NCI-H748 (cell line): ENCODE measurements around the gene OR56A3.
"Not testable (repeated sequence)": the region's sequence is repeated elsewhere in the genome, so short reads cannot be mapped to it uniquely, and the experiment has no call there.

ENCODE experiments used
- DNase-seq: peaks from one replicate; lab custom pipeline; 2025; ENCODE audit not compliant: unreplicated experiment; lab: John Stamatoyannopoulos, UW

OR56A3 gene, protein sequence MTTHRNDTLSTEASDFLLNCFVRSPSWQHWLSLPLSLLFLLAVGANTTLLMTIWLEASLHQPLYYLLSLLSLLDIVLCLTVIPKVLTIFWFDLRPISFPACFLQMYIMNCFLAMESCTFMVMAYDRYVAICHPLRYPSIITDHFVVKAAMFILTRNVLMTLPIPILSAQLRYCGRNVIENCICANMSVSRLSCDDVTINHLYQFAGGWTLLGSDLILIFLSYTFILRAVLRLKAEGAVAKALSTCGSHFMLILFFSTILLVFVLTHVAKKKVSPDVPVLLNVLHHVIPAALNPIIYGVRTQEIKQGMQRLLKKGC

DNA sequence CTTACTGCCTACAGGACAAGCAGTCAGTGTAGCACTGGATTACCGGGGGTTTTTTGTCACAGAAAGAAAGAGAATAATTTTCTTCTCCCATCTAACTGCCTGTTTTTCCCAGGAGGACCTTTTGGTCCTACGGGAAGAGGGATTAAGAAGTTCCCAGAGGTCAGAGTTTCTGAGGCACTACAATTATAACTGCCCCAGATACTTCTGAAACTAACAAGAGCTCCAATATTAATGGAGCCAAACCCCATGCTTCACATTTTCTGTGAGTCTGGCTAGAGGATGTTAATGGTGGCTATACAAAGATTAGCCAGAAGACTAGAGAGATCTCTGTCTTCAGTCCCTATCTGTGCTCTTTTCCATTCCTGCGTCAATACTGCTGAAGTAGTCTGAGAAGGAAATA, at the start of gene OR56A3:
TSS of gene OR56A3 (plus strand) at position 301 of the 400 bp plus-strand sequence. CDS start 5,096 bp downstream, outside the sequence.
- DNase-seq = no peak

- no peak for DNase-seq
Measured at GRCh38 chr11:5892908-5893307, 49.1 kb upstream of the OR56A3 start, which contains the start of gene OR52E5. TSS of gene OR52E5 (plus strand) at chr11:5893208. CDS start at chr11:5900777, 7,569 bp downstream.

- peak; percentile 33 for DNase-seq
Measured at GRCh38 chr11:5899534-5899933, 42.5 kb upstream of the OR56A3 start.

- no peak for DNase-seq
Measured at GRCh38 chr11:5910540-5910939, 31.5 kb upstream of the OR56A3 start.

DNA sequence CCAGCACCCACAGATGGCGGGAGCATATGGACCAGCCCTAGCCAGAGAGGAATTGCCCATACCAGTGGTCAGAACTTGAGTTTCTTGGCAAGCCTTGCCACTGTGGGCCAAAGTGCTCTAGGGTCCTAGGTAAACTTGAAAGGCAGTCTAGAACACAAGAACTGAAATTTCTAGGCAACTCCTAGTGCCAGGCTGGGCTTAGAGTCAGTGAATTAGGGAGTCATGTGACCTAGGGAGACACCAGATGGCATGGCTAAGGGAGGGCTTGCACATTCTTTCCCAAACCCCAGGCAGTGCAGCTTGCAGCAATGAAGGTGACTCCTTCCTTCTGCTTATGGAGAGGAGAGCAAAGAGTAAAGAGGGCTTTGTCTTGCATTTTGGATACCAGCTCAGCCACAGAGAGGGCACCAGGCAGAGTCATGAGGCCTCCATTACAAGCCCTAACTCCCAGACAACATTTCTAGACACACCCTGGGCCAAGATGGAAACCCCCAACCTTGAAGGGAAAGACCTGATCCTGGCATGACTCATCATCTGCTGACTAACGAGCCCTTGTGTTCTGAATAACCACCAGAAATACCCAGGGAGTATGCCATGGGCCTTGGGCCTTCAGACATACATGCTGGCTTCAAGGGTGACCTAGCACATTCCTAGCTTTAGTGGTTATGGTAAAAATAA, 19.2 kb upstream of the OR56A3 start:
- no peak for DNase-seq

DNA sequence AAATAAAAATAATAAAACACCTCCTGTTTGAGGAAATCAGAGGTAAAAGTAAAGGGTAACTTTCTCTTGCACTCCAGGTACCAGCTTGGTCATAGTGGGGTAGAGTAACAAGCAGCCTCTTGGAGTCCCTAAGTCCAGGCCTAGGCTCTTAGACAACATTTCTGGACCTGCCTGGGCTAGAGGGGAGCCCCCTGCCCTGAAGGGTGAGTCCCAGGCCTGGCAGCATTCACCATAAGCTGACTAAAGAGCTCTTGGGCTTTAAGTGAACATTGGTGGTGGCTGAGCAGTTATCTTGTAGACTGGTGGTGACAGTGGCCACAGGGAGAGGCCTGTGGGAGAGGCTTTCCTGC, 18.6 kb upstream of the OR56A3 start:
- DNase-seq = no peak

- DNase-seq = no peak
Measured at GRCh38 chr11:5923794-5924193, 18.3 kb upstream of the OR56A3 start.

DNA sequence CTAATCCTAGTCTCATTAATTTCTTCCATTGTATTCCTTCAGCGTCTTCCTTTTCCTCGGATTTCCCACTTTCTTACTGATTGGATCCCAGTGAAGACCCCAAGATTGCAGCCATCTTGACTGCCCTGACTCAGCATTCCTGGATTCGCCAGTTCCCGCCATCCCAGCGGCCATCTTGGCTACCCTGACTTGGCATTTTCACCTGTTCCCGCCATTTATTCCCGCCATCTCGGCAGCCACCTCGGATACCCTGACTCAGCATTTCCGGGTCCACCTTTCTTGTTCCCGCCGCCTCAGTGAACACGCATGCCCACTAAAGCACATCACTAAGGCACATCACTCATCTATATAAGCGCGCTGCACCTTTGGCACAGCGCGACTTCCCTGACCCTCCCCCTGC, 13.8 kb upstream of the OR56A3 start:
- DNase-seq = peak; percentile 97

- peak; percentile 76 for DNase-seq
Measured at GRCh38 chr11:5928811-5929210, 13.2 kb upstream of the OR56A3 start.

DNA sequence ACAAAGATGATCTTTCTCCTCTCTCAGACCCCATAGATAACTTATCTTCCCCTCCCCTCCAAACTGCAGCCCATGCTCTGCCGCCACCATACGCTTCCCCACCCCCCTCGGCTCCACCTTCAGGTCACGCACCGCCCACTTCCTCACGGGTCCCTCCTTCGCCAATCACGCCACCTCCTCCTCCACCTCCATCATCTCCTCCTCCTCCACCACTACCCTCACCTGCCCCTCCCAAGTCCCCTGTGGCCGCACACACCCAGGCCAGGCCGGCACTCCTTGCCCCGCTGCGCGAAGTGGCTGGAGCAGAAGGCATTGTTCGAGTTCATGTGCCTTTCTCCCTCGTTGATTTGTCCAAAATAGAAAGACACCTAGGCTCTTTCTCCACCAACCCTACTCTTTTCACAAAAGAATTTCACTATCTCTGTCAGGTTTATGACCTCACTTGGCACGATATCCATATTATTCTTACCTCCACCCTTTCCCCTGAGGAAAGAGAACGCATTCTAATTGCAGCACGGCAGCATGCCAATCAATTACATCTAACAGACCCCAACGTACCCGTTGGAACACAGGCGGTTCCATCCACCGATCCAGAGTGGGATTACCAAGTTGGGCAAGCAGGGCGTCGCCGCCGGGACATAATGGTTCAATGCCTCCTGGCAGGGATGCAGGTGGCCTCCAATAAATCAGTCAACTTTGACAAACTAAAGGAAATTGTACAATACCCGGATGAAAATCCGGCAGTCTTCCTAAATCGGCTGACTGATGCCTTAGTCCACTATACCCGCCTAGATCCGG, 12.3 kb upstream of the OR56A3 start:
- peak; percentile 92 for DNase-seq

- no peak for DNase-seq
Measured at GRCh38 chr11:5930614-5931013, 11.4 kb upstream of the OR56A3 start.

DNA sequence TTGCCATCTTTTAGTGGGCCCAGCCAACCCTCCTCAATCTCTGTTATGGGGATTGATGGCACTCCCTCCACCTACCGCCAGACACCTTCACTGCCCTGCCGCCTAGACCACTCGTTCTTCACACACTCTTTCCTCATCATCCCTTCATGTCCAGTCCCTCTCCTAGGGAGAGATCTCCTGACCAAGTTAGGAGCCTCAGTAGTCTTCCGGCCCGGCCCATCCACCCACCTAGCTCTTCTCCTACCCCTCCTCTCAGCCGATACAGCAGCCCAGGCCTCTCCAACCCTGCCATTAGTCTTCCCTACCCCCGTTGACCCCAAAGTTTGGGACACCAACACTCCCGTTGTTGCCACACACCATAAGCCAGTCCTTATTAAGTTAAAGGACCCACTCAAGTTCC, 11.0 kb upstream of the OR56A3 start:
- no peak for DNase-seq

- no peak for DNase-seq
Measured at GRCh38 chr11:5932671-5933070, 9.4 kb upstream of the OR56A3 start.

- no peak for DNase-seq
Measured at GRCh38 chr11:5933116-5933515, 8.9 kb upstream of the OR56A3 start.

DNA sequence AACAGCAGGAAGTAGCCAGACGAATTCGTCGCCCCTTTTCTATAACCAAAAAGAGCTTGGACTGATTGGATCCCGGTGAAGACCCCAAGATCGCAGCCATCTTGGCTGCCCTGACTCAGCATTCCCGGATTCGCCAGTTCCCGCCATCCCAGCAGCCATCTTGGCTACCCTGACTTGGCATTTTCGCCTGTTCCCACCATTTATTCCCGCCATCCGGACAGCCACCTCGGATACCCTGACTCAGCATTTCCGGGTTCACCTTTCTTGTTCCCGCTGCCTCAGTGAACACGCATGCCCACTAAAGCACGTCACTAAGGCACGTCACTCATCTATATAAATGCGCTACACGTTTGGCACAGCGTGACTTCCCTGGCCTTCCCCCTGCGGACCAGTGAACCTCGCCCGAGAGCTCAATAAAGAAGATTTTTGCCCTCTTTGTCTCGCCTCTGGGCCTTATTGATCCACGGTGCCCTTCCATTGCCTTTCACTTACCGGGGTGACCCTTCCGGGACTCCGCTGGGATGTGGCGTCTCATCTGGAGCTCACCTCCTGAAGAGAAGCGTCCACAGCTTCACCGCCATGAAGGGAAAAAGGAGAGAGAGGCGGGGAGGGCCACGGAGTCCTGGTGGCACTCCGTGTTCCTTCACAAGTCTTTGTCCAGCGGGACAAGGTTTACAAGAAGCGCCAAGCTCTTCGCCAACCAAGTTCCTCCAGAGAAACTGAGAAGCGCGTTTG, 4.0 kb upstream of the OR56A3 start:
- DNase-seq = peak; percentile 70

GRCh38 chr11:5938603-5938965, 3.5 kb upstream of the OR56A3 start:
- peak; percentile 67 for DNase-seq

DNA sequence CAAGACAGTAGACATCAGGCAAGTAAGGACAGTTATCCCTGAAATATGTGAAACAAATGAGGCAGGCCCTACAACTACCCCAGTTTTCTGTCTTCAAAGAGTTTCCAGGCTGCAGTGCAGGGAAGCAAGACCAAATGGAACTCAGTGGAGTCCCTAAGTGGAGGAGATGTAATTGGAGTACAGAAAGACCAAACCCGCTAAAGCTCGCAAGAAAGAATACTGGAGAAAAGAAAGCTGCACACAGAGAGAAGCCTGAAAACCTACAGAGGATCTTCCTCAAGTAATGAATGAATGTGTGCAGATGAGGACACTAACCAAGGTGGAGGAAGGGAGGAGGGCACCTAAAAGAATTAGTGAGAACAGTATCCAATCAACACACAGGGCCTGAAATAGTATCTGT, 1.3 kb upstream of the OR56A3 start:
- DNase-seq = no peak

DNA sequence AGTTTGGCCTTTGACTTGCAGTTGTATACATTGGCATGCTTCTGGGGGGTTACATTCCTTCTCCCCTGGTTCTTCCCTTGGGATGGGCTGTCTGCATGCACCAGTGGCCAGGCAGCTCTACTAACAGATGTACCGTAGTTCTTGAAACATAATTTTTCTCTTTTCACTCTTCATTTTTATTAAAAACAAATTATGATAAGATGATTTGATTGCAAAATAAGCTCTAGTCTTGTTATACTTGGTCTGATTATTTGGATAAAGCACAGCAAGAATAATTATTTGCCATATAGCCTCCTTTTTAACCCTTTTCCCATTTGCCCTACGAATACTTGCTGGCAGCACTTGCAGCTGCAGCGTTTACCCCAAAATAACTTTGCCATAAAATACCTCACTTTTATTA, 13.5 kb downstream of the OR56A3 start:
- DNase-seq = no peak

DNA sequence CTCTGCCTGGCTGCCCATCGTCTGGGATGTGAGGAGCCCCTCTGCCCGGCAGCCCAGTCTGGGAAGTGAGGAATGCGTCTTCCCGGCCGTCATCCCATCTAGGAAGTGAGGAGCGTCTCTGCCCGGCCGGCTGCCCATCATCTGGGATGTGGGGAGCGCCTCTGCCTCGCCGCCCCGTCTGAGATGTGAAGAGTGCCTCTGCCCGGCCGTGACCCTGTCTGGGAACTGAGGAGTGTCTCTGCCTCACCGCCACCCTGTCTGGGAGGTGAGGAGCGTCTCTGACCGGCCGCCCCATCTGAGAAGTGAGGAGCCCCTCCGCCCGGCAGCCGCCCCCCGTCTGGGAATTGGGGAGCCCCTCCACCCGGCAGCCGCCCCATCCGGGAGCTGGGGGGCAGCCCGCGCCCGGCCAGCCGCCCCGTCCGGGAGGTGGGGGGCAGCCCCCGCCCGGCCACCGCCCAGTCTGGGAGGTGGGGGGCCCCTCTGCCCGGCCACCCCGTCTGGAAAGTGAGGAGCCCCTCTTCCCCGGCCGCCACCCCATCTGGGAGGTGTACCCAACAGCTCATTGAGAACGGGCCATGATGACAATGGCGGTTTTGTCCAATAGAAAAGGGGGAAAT, 18.8 kb downstream of the OR56A3 start:
- not testable (repeated sequence) for DNase-seq

DNA sequence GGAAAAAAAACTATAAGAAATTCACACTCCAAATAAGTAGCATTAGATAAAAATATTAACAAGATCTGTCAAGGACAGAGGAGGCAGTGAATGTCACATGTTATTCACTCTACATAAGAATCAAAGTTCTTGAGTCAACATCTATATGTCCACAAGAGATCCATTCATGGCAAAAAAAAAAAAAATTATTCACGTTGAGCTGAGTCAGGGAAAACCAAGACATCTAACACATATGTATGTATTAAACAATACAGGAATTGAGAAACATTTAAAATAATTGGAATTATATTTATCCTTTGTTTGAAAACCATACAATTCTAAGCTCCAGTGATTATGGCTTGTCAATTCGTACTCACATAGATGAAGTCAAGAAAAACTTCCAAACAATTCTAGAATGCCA, 24.9 kb downstream of the OR56A3 start:
- no peak for DNase-seq

DNA sequence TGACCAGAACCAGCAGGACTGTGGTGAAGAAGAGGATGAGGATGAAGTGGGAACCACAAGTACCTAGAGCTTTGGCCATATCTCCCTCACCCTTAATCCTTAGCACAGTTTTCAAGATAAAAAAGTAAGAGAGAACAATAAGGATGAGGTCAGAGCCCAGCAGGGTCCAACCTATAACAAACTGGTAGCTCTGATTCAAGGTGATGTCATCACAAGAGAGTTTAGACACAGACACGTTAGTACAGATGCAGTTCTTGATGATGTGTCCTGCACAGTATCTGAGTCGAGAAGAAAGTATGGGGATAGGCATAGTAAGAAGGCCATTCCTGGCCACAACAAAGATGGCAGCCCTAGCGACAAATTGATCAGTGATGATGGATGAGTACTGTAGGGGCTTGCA, 25.7 kb downstream of the OR56A3 start:
- DNase-seq = no peak
